K562 (cell line): ENCODE data around the gene FAM187B. TPM values are rescaled to one million over a fixed set of nuclear protein-coding genes. Genes with fewer than 3 reads are reported as not detected.

ENCODE experiments used
- ARNT ChIP-seq, 2 experiments: fragments of 450-650 bp; IDR thresholded peaks; 2 replicates each; pipeline ENCODE4 v1.6.1; 2016; ENCODE audit warnings: mild to moderate bottlenecking in 1 of 2
- BACH1 ChIP-seq: fragments of 200-800 bp; sonication (Bioruptor generic); IDR thresholded peaks from 2 replicates; pipeline ENCODE4 v1.6.1; 2016; ENCODE audit warnings: missing genetic modification characterization, missing compliant biosample characterization
- BDP1 ChIP-seq: IDR thresholded peaks from 3 replicates; pipeline ENCODE4 v1.6.1; 2011; ENCODE audit not compliant: insufficient read length, insufficient read depth
- CREM ChIP-seq: IDR thresholded peaks from 2 replicates; pipeline ENCODE4 v1.6.1; 2014; ENCODE audit warnings: antibody characterized with exemption, low read depth
- EGR1 ChIP-seq: fragments of 450-650 bp; conservative IDR thresholded peaks from 2 replicates; pipeline ENCODE4 v1.6.1; 2017; ENCODE audit warnings: mild to moderate bottlenecking
- ELF2 ChIP-seq: fragments of 250-450 bp; sonication (Bioruptor Pico); IDR thresholded peaks from 2 replicates; pipeline ENCODE4 v1.5.0; 2021; ENCODE audit warnings: mild to moderate bottlenecking
- FOXK2 ChIP-seq, 2 experiments: fragments of 450-650 bp; IDR thresholded peaks in 1 of 2; conservative IDR thresholded peaks in 1 of 2; 2 replicates each; pipeline ENCODE4 v1.6.1; 2016; ENCODE audit warnings: low read depth in 2 of 2, mild to moderate bottlenecking in 1 of 2
- HDGF ChIP-seq: fragments of 450-650 bp; IDR thresholded peaks from 2 replicates; pipeline ENCODE4 v1.6.1; 2016
- HOXB6 ChIP-seq: fragments of 250-450 bp; sonication (Bioruptor Pico); IDR thresholded peaks from 2 replicates; pipeline ENCODE4 v1.5.1; 2022; ENCODE audit warnings: mild to moderate bottlenecking, borderline replicate concordance
- KLF1 ChIP-seq: fragments of 450-650 bp; IDR thresholded peaks from 2 replicates; pipeline ENCODE4 v1.6.1; 2016; ENCODE audit warnings: missing genetic modification characterization, missing compliant biosample characterization
- MAFF ChIP-seq: IDR thresholded peaks from 2 replicates; pipeline ENCODE4 v1.6.1; 2012; ENCODE audit warnings: low read length, improper control_type of control experiment
- PCBP2 ChIP-seq: fragments of 200-400 bp; formaldehyde crosslinking; IDR thresholded peaks from 2 replicates; pipeline ENCODE4 v1.6.1; 2018; ENCODE audit warnings: low read length, low read depth, mild to moderate bottlenecking, moderate library complexity; ENCODE audit not compliant: poor library complexity, severe bottlenecking
- SMARCA5 ChIP-seq: fragments of 450-650 bp; IDR thresholded peaks from 2 replicates; pipeline ENCODE4 v1.6.1; 2016
- SPI1 ChIP-seq: IDR thresholded peaks from 2 replicates; pipeline ENCODE4 v1.6.1; 2011; ENCODE audit warnings: low read depth, low read length, control low read depth, borderline replicate concordance
- TOE1 ChIP-seq, 2 experiments: fragments of 450-650 bp in 1 of 2; sonication (generic) in 1 of 2; formaldehyde crosslinking in 1 of 2; IDR thresholded peaks; 2 replicates each; pipeline versions ENCODE4 v1.7.1 to v1.8.0; 2016 to 2022; ENCODE audit warnings: borderline replicate concordance in 2 of 2, mild to moderate bottlenecking in 2 of 2, antibody characterized with exemption in 1 of 2, inconsistent platforms in 1 of 2, low read depth in 1 of 2, missing genetic modification reagents in 1 of 2, moderate library complexity in 1 of 2
- ZBED1 ChIP-seq: IDR thresholded peaks from 2 replicates; pipeline ENCODE4 v1.6.1; 2014
- ZC3H8 ChIP-seq: fragments of 450-650 bp; IDR thresholded peaks from 2 replicates; pipeline ENCODE4 v1.6.1; 2017
- ZNF436 ChIP-seq: fragments of 250-450, 450-650 bp; sonication (Bioruptor Pico); formaldehyde crosslinking; IDR thresholded peaks from 2 replicates; pipeline ENCODE4 v1.7.0; 2020; ENCODE audit warnings: mild to moderate bottlenecking
- ZNF507 ChIP-seq: conservative IDR thresholded peaks from 2 replicates; pipeline ENCODE4 v1.6.1; 2017; ENCODE audit warnings: missing genetic modification characterization, missing compliant biosample characterization
- ZSCAN32 ChIP-seq: fragments of 450-650 bp; formaldehyde crosslinking; IDR thresholded peaks from 2 replicates; pipeline ENCODE4 v1.4.0; 2020; ENCODE audit warnings: mild to moderate bottlenecking, moderate library complexity
- polyA plus RNA-seq, 8 experiments: library from polyadenylated mRNA; depleted of rRNA in 4 of 8; stranded (reverse) in 5 of 8; unstranded in 3 of 8; fragments of >200 nt; fragmentation: Nextera tagmentation in 2 of 8; fragmentation: Illumina TruSeq in 1 of 8; extraction: Ambion mirVana in 2 of 8; extraction: Trizol in 1 of 8; gene quantifications; 2 replicates each; pipeline versions ENCODE4 v1.2.1 to v1.2.3, GENCODE V29; 2011 to 2014; ENCODE audit warnings: inconsistent platforms in 1 of 8, missing spikeins in 1 of 8
- total RNA-seq, 7 experiments: library from RNA; depleted of rRNA in 6 of 7; stranded (reverse); fragments of >200 nt in 6 of 7; fragmentation: Illumina TruSeq in 2 of 7; extraction: Trizol in 2 of 7; gene quantifications; 2 replicates each; pipeline versions ENCODE4 v1.2.1 to v1.2.3, GENCODE V29; 2011 to 2021; ENCODE audit warnings: low replicate concordance in 1 of 7
- TF ChIP-seq, protein P1 (sequence below): fragments of 250-450 bp; sonication (Bioruptor Pico); IDR thresholded peaks from 2 replicates; pipeline ENCODE4 v1.4.0; 2020; ENCODE audit warnings: mild to moderate bottlenecking
- TF ChIP-seq, protein P2 (sequence below): sonication (generic); formaldehyde crosslinking; IDR thresholded peaks from 2 replicates; pipeline ENCODE4 v1.9.0; 2022; ENCODE audit warnings: mild to moderate bottlenecking, missing genetic modification reagents
- TF ChIP-seq, protein P3 (sequence below), 2 experiments: fragments of 450-650 bp in 1 of 2; sonication (generic) in 1 of 2; formaldehyde crosslinking; conservative IDR thresholded peaks; 2 replicates each; pipeline versions ENCODE4 v1.4.0 to v1.8.1; 2020 to 2022; ENCODE audit warnings: mild to moderate bottlenecking in 1 of 2, missing genetic modification reagents in 1 of 2
- TF ChIP-seq, protein P4 (sequence below): fragments of 450-650 bp; IDR thresholded peaks from 2 replicates; pipeline ENCODE4 v1.6.1; 2016; ENCODE audit warnings: borderline replicate concordance

FAM187B gene
- total and polyA plus RNA-seq, 9 of the 15 experiments (the other 6 are each of a cell fraction or from before 2014, with no cell fraction given), result 0.04 to 0.09 TPM; not detected in 7

DNA sequence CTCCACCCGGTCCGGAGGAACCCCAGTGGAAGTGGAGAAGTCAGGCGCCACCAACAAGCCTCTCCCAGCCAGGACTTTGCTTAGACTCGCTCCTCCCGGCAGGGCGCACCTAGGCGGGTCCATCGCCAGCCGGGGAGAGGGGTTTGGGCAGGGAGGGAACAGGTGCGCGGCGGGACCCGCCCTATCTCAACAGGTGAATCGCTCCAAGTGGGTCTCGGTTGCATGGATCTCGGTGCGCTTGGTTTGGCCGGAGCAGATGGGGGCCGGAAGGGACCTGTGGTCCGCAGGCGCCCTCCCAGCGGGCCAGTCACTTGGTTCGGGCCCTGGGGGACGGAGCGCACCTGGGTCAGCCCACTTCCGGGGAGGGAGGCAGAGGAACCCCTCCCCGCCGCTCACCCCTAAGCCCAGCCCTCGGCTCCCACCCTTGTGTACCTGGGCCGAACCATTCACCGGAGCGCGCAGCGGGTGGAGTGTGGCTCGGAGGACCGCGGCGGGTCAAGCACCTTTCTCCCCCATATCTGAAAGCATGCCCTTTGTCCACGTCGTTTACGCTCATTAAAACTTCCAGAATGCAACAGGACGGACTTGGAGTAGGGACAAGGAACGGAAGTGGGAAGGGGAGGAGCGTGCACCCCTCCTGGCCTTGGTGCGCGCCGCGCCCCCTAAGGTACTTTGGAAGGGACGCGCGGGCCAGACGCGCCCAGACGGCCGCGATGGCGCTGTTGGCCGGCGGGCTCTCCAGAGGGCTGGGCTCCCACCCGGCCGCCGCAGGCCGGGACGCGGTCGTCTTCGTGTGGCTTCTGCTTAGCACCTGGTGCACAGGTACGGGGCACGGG is 20.0 kb upstream of the FAM187B start, which contains the start of gene LSR (continued):
- TF ChIP-seq, protein P1, sequence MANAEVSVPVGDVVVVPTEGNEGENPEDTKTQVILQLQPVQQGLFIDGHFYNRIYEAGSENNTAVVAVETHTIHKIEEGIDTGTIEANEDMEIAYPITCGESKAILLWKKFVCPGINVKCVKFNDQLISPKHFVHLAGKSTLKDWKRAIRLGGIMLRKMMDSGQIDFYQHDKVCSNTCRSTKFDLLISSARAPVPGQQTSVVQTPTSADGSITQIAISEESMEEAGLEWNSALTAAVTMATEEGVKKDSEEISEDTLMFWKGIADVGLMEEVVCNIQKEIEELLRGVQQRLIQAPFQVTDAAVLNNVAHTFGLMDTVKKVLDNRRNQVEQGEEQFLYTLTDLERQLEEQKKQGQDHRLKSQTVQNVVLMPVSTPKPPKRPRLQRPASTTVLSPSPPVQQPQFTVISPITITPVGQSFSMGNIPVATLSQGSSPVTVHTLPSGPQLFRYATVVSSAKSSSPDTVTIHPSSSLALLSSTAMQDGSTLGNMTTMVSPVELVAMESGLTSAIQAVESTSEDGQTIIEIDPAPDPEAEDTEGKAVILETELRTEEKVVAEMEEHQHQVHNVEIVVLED (CRISPR knock-in tag), result peak; percentile 25; the same call in 1 of the 2 replicates
- TF ChIP-seq PCBP2, result no peak
- peak; percentile 11; the same call in 1 of the 2 replicates for TF ChIP-seq ZC3H8
- TF ChIP-seq, protein P2, sequence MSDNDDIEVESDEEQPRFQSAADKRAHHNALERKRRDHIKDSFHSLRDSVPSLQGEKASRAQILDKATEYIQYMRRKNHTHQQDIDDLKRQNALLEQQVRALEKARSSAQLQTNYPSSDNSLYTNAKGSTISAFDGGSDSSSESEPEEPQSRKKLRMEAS (CRISPR knock-in tag), result peak; percentile 43
- TF ChIP-seq, protein P3, sequence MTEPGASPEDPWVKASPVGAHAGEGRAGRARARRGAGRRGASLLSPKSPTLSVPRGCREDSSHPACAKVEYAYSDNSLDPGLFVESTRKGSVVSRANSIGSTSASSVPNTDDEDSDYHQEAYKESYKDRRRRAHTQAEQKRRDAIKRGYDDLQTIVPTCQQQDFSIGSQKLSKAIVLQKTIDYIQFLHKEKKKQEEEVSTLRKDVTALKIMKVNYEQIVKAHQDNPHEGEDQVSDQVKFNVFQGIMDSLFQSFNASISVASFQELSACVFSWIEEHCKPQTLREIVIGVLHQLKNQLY (CRISPR knock-in tag; conservative IDR thresholded peaks at IDR 0.05), result no peak
- peak; percentile 56 for TF ChIP-seq EGR1
- TF ChIP-seq HOXB6 (CRISPR knock-in tag), result no peak
- no peak; the same call in 1 of the 2 replicates for TF ChIP-seq ZSCAN32 (CRISPR knock-in tag)
- TF ChIP-seq TOE1 (IDR thresholded peaks at IDR 0.05; ENCODE audit: borderline replicate concordance), result peak; percentile 98
- 0 out of 2 replicates have a peak, but pooled peaks have one; percentile 37 for TF ChIP-seq TOE1 (CRISPR knock-in tag; IDR thresholded peaks at IDR 0.05; ENCODE audit: borderline replicate concordance, low read depth)
- peak; percentile 30; the same call in 1 of the 2 replicates for TF ChIP-seq ELF2 (CRISPR knock-in tag)
- TF ChIP-seq SMARCA5, result peak; percentile 34; the same call in 1 of the 2 replicates
- TF ChIP-seq SPI1, result peak; percentile 26; the same call in 1 of the 2 replicates
- TF ChIP-seq ZBED1, result no peak
- no peak for TF ChIP-seq BACH1 (tag)
- peak; percentile 76 for TF ChIP-seq KLF1 (tag)
- peak; percentile 28; the same call in 1 of the 2 replicates for TF ChIP-seq MAFF
- peak; percentile 99 to 100 for TF ChIP-seq FOXK2 (conservative IDR thresholded peaks at IDR 0.05 in 1 of 2, IDR thresholded peaks at IDR 0.05 in 1 of 2; ENCODE audit: low read depth in 2 of 2)
- TF ChIP-seq BDP1, result no peak
- TF ChIP-seq CREM, result peak; percentile 35
- no peak for TF ChIP-seq HDGF
- TF ChIP-seq, protein P4, sequence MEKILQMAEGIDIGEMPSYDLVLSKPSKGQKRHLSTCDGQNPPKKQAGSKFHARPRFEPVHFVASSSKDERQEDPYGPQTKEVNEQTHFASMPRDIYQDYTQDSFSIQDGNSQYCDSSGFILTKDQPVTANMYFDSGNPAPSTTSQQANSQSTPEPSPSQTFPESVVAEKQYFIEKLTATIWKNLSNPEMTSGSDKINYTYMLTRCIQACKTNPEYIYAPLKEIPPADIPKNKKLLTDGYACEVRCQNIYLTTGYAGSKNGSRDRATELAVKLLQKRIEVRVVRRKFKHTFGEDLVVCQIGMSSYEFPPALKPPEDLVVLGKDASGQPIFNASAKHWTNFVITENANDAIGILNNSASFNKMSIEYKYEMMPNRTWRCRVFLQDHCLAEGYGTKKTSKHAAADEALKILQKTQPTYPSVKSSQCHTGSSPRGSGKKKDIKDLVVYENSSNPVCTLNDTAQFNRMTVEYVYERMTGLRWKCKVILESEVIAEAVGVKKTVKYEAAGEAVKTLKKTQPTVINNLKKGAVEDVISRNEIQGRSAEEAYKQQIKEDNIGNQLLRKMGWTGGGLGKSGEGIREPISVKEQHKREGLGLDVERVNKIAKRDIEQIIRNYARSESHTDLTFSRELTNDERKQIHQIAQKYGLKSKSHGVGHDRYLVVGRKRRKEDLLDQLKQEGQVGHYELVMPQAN, result no peak; the same call in 1 of the 2 replicates
- TF ChIP-seq ZNF436, result no peak
- TF ChIP-seq ZNF507 (tag), result no peak
- peak; percentile 54 to 74; a peak in 2 of 4 replicates for TF ChIP-seq ARNT (IDR thresholded peaks at IDR 0.05)
